Activated CD8-positive, alpha-beta T cell treated with anti-CD3 and anti-CD28 coated beads for 36 hours (primary cell): Measurements from ENCODE around the gene TMA7B. TPM values are rescaled to one million over a fixed set of nuclear protein-coding genes. Genes with fewer than 3 reads are reported as not detected.

Experiments
- ATAC-seq: fragments of 200-7000 bp; cut with Tn5 transposase; one replicate; pipeline ENCODE4 v1.10.0; 2021; ENCODE audit warnings: mild to moderate bottlenecking, moderate library complexity
- CTCF ChIA-PET: fragments of 350-600 bp; sonication (Branson Sonifier 250); formaldehyde crosslinking; loops from one replicate; lab custom pipeline; 2021; ENCODE audit warnings: antibody characterized with exemption; lab: Charles Lee
- POLR2A ChIA-PET: fragments of 350-600 bp; sonication (Branson Sonifier 250); formaldehyde crosslinking; loops from one replicate; lab custom pipeline; 2021; ENCODE audit warnings: antibody characterized with exemption; lab: Charles Lee
- DNase-seq: peaks from one replicate; pipeline ENCODE4 v3.0.0-alpha.2; 2020
- H3K27ac Mint-ChIP-seq: one replicate; pipeline ENCODE4 v1.8.0; 2021; ENCODE audit warnings: mild to moderate bottlenecking, mixed read lengths
- H3K27me3 Mint-ChIP-seq: one replicate; pipeline ENCODE4 v1.8.0; 2021; ENCODE audit warnings: mixed read lengths
- H3K36me3 Mint-ChIP-seq: one replicate; pipeline ENCODE4 v1.8.0; 2021; ENCODE audit warnings: low read depth, mixed read lengths
- H3K4me1 Mint-ChIP-seq: one replicate; pipeline ENCODE4 v1.8.0; 2021; ENCODE audit warnings: low read depth, mixed read lengths
- H3K4me3 Mint-ChIP-seq: one replicate; pipeline ENCODE4 v1.8.0; 2021; ENCODE audit warnings: mild to moderate bottlenecking, moderate library complexity, mixed read lengths
- H3K9me3 Mint-ChIP-seq: one replicate; pipeline ENCODE4 v1.8.0; 2021; ENCODE audit warnings: mixed read lengths
- intact Hi-C: fragments of 100-400 bp; cut with micrococcal nuclease; formaldehyde crosslinking; loops from one replicate; pipeline ENCODE4 v1.10.0; 2022
- total RNA-seq, 2 experiments: library from RNA; stranded (reverse); gene quantifications; one replicate each; pipeline ENCODE4 v1.2.3, GENCODE V29; 2021
- TF ChIP-seq, protein P1 (sequence below): fragments of 200-600 bp; IDR thresholded peaks from one replicate; pipeline ENCODE4 v1.8.0; 2022; ENCODE audit warnings: antibody characterized with exemption, mild to moderate bottlenecking

The TMA7B gene
- total RNA-seq, 2 experiments from 2014 or later = 2.2 to 2.3 TPM

DNA sequence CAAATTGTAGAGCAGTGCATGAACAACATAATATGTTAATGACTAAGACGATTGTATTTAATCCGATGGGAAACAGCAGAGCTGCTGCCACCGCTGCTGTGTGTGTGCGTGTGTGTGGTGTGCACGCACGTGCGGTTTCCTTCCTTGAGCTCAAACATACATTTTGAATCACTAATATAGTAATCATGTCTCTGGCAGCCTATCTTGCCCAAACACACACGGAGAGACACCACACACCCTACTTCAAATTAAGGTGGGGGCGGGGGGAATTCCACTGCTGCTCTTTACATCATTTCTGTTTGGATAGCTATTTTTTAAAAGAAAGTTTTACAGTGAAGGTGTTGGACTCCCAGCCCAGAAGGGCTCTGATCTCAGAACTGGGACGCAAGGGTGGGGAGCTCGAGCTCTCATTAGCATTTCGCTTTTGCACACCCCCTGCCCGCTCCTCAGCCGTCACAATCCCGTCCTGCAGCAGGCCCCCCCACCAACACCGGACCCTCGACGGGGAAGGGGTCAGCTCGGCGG is 33.9 kb downstream of the TMA7B start:
- peak overlapping the region; percentile 74 for H3K27ac Mint-ChIP-seq
- H3K27me3 Mint-ChIP-seq = peaks cover 12% of the 10 kb centered on the region
- peak overlapping the region; percentile 62 for H3K4me3 Mint-ChIP-seq
- no peaks in the 10 kb centered on the region for H3K9me3 Mint-ChIP-seq
- CTCF ChIA-PET = interaction anchor here (0.6 to 2.5 kb wide), 11 partner anchors 9 to 485 kb away, joined by 3 to 12 read pairs (median 3); no protein-coding TSS in a partner anchor
- ATAC-seq (peak; percentile 79), DNase-seq (peak; percentile 86)
- H3K4me1 Mint-ChIP-seq = peaks cover 16% of the 10 kb centered on the region
- intact Hi-C loops = no loop called here
- TF ChIP-seq, protein P1, sequence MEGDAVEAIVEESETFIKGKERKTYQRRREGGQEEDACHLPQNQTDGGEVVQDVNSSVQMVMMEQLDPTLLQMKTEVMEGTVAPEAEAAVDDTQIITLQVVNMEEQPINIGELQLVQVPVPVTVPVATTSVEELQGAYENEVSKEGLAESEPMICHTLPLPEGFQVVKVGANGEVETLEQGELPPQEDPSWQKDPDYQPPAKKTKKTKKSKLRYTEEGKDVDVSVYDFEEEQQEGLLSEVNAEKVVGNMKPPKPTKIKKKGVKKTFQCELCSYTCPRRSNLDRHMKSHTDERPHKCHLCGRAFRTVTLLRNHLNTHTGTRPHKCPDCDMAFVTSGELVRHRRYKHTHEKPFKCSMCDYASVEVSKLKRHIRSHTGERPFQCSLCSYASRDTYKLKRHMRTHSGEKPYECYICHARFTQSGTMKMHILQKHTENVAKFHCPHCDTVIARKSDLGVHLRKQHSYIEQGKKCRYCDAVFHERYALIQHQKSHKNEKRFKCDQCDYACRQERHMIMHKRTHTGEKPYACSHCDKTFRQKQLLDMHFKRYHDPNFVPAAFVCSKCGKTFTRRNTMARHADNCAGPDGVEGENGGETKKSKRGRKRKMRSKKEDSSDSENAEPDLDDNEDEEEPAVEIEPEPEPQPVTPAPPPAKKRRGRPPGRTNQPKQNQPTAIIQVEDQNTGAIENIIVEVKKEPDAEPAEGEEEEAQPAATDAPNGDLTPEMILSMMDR = no peak
- POLR2A ChIA-PET = interaction anchor here (0.6 to 2.7 kb wide), 17 partner anchors 8 to 931 kb away, joined by 3 to 16 read pairs (median 4); partner anchors contain the start of gene TMA7B
- H3K36me3 Mint-ChIP-seq = no peaks in the 10 kb centered on the region

DNA sequence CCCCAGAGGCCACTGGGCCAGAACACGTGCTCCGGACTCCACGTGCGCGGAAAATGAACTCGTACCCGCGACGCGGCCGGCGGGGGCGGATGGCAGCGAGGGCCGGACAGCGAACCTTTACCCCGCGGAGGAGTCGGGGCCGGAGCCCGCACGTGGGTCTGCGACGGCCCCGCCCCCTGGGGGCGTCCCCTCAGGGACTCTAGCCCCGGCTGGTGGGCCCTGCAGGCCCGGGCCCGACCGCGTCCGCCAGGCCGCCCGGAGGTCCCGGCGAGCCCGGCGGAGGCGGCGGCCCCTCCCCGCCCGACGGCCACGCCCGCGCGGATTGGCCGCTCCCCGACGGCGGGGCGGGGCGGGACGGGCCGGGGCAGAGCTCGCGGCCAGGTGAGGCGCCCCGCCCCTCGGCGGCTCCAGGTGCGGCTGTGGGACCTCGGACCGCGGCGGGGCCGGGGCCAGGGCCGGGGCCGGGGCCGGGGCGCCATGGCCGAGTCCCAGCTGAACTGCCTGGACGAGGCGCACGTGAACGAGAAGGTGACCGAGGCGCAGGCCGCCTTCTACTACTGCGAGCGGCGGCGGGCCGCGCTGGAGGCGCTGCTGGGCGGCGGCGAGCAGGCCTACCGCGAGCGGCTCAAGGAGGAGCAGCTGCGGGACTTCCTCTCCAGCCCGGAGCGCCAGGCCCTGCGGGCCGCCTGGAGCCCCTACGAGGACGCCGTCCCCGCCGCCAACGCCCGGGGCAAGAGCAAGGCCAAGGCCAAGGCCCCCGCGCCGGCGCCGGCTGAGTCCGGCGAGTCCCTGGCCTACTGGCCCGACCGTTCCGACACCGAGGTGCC is 34.6 kb downstream of the TMA7B start, which contains the start of gene FAM83F:
TSS of gene FAM83F (plus strand) at position 389 of the 827 bp plus-strand sequence. CDS start at position 478, 89 bp downstream.
- peaks cover 12% of the 10 kb centered on the region for H3K27me3 Mint-ChIP-seq

DNA sequence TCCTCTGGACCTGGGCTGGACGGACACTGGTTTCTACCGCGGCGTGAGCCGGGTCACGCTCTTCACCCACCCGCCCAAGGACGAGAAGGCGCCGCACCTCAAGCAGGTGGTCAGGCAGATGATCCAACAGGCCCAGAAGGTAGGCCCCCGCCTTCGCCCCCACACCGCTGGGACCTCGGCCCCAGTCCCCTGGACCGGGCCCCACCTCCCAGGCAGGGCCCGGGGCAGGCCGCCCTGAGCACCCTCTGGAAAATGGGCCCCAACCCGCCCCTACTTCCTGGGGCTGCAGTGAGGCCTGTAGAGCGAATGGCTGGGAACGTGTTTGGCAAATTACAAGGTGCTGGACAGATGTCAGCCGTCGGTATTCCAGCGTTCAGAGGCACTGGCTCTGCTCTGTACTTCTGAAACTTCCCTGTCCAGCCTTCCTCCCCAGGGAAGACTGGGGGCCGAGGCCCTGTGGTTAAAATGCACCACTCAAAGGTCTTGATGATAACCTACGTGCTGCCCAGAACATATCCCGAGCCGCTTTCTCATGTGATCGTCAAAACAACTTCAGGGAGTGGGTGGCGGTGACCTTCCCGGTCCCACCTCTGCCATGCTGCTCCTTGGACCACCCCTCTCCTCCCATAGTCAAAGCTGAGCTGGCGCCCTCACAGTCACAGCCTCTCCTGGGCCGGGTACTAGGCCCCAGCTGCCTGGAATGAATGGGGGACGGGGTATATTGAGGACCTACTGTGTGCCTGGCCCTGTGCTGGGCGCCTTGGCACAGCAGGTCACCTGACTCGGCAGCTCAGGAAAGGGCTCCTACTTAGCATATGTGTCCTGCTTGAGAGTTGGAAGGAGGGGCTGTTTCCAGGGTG is 35.4 kb downstream of the TMA7B start:
- DNase-seq = no peak
- Mint-ChIP-seq H3K9me3 (no peaks in the 10 kb centered on the region), H3K4me1 (peaks cover 16% of the 10 kb centered on the region), H3K4me3 (peak overlapping the region; percentile 31), H3K27ac (no peak overlapping the region), H3K27me3 (peaks cover 12% of the 10 kb centered on the region), H3K36me3 (no peaks in the 10 kb centered on the region)
- intact Hi-C loops = no loop called here
- ChIA-PET CTCF (interaction anchor here (2.5 to 3.2 kb wide), 2 partner anchors 15 to 29 kb away, joined by 11 to 19 read pairs; no protein-coding TSS in a partner anchor), POLR2A (interaction anchor here (1.0 to 1.6 kb wide), 3 partner anchors 11 to 46 kb away, joined by 3 to 6 read pairs (median 4); no protein-coding TSS in a partner anchor)
- ATAC-seq = no peak
- TF ChIP-seq, protein P1 = no peak

More for the DNA sequence above, 34.6 kb downstream of the TMA7B start, which contains the start of gene FAM83F:
- Mint-ChIP-seq H3K9me3 (no peaks in the 10 kb centered on the region), H3K36me3 (no peaks in the 10 kb centered on the region), H3K4me3 (peak within 1 kb of the TSS; percentile 62), H3K27ac (peak within 1 kb of the TSS; percentile 74), H3K4me1 (peaks cover 16% of the 10 kb centered on the region)
- DNase-seq (peak; percentile 36), ATAC-seq (peak; percentile 73)
- TF ChIP-seq, protein P1 = no peak
- ChIA-PET POLR2A (interaction anchor here (0.6 to 2.7 kb wide), 16 partner anchors 9 to 135 kb away, joined by 3 to 16 read pairs (median 4); partner anchors contain the start of gene TMA7B), CTCF (interaction anchor here (0.6 to 3.2 kb wide), 10 partner anchors 9 to 485 kb away, joined by 3 to 19 read pairs (median 4); no protein-coding TSS in a partner anchor)
- intact Hi-C loops = no loop called here

DNA sequence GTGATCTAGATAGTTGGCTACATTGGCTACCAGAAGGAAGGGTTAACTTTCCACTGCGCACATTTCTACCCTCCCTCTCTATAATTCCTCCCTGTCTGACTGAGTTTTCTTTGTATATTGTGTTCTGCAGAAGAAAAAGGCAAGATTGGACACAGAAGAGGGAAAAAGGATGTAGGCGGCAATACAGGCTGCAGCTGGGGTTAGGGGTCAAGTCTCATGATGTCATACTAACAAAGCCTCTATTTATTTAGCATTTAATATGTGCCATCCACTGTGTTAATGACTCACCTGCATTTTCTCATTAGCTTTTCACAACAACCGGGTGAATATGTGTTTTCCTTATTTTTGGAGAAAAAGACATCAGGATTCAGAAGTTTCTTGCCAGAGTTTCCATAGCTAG is 36.5 kb downstream of the TMA7B start:
- POLR2A ChIA-PET = no interaction called here
- no peak for DNase-seq
- ATAC-seq = no peak
- H3K27ac Mint-ChIP-seq = no peak overlapping the region
- H3K36me3 Mint-ChIP-seq = no peaks in the 10 kb centered on the region
- no peak overlapping the region for H3K4me3 Mint-ChIP-seq
- H3K27me3 Mint-ChIP-seq = peaks cover 12% of the 10 kb centered on the region
- TF ChIP-seq, protein P1 = no peak
- CTCF ChIA-PET = interaction anchor here (3.2 kb wide), 1 partner anchor 28 kb away, joined by 19 read pairs; no protein-coding TSS in a partner anchor
- no peaks in the 10 kb centered on the region for H3K9me3 Mint-ChIP-seq
- intact Hi-C loops = no loop called here
- peaks cover 16% of the 10 kb centered on the region for H3K4me1 Mint-ChIP-seq
